ENCODE results near the gene ETNK1. TPM values are rescaled to one million over a fixed set of nuclear protein-coding genes. Genes with fewer than 3 reads are reported as not detected.
"Not testable (repeated sequence)": the region's sequence is repeated elsewhere in the genome, so short reads cannot be mapped to it uniquely, and the experiment has no call there.

Gene ETNK1
- total and polyA plus RNA-seq, 4 experiments from 2014 or later = 17.0 to 88.1 (median 49.9) TPM

DNA sequence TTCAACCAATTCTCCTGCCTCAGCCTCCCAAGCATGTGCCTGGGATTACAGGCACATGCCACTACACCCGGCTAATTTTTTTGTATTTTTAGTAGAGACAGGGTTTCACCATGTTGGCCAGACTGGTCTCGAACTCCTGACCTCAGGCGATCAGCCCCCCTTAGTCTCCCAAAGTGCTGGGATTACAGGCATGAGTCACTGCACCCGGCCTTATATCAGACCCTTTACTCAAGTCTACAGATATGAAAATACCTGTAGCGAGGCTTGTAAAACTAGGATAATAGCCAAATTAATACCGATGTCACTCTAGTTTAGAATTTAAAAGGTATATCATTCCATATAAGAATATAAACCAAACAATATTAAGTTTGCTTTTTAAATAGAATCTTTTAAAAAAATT is 27.4 kb upstream of the ETNK1 start:
- H3K4me3 ChIP-seq (ENCODE audit: low read length in 2 of 2); H3K27ac Mint-ChIP-seq; POLR2A ChIA-PET (ENCODE audit: partially characterized antibody): not testable (repeated sequence)

DNA sequence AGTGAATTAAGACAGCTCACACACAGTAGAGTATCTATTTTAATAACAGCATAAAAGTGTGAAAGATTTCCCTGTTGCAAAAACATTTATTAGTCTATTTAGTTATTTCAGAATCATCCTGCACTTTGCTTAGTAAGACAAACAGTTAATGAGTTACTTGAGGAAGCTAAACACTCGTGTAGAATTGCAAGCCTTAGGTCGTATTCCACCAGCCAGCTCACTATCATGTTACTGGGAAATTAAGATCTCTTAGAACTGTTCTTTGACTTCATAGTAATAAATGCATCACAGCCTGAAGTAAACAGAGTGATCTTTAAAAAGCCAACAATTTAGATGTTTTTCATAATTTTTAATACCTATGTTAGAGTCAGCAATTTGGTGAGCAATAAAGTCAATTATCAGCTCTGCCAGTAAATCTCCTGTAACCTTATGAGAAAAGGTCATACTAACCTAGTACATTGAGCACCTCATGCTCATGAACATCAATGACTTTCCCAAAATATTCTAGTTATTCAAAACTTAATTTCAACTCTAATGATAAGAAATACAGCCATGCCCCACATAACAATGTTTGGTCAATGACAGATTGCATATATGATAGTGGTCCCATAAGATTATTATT is 26.7 kb upstream of the ETNK1 start:
- no peak for DNase-seq
- ChIA-PET CTCF (ENCODE audit: partially characterized antibody) (no interaction called here), POLR2A (ENCODE audit: partially characterized antibody) (no interaction called here)
- peaks cover 1 to 3% of the 10 kb centered on the region in 2 donors for H3K27me3 Mint-ChIP-seq
- Histone ChIP-seq H3K36me3 (ENCODE audit: insufficient read depth, low read length) (no peaks in the 10 kb centered on the region), H3K4me3 (ENCODE audit: low read length in 2 of 2) (no peak overlapping the region), H3K27ac (ENCODE audit: low read depth, low read length) (no peak overlapping the region), H3K4me1 (ENCODE audit: insufficient read depth, low read length) (peaks cover 16% of the 10 kb centered on the region), H3K27me3 (ENCODE audit: insufficient read depth, low read length) (no peaks in the 10 kb centered on the region), H3K9me3 (ENCODE audit: control insufficient read depth in 1 of 2, low read length in 2 of 2) (no peaks in the 10 kb centered on the region)
- intact Hi-C loops (cut with micrococcal nuclease) = no loop called here
- H3K4me3 Mint-ChIP-seq = no peak overlapping the region
- H3K9me3 Mint-ChIP-seq = peaks cover 0 to 4% (median 0%) of the 10 kb centered on the region in 8 donors
- no peak overlapping the region for H3K27ac Mint-ChIP-seq
- H3K36me3 Mint-ChIP-seq = no peaks in the 10 kb centered on the region
- peaks cover 4 to 9% (median 8%) of the 10 kb centered on the region in 4 donors for H3K4me1 Mint-ChIP-seq

More for the DNA sequence above, 27.4 kb upstream of the ETNK1 start:
- intact Hi-C loops (cut with micrococcal nuclease); H3K9me3 Mint-ChIP-seq; H3K4me1 Mint-ChIP-seq; H3K36me3 ChIP-seq (ENCODE audit: insufficient read depth, low read length); H3K36me3 Mint-ChIP-seq; DNase-seq; H3K27me3 Mint-ChIP-seq; H3K27me3 ChIP-seq (ENCODE audit: insufficient read depth, low read length); H3K4me3 Mint-ChIP-seq; H3K9me3 ChIP-seq (ENCODE audit: control insufficient read depth in 1 of 2, low read length in 2 of 2); H3K27ac ChIP-seq (ENCODE audit: low read depth, low read length); CTCF ChIA-PET (ENCODE audit: partially characterized antibody): not testable (repeated sequence)
- peaks cover 16% of the 10 kb centered on the region for H3K4me1 ChIP-seq (ENCODE audit: insufficient read depth, low read length)

DNA sequence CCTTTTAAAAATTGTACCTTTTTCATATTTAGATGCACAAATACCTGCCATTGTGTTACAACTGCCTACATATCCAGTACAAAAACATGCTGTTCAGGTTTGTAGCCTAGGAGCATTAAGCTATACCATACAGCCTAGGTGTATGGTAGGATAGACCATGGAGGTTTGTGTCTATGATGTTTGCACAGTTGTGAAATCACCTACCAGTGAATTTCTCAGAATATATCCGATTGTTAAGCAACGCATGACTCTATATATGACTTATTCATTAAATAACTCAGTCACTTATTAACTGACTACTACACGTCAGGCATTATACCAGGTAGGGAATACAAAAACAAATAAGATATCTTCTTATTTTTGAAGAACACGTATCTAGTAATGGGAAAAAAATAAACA is 26.2 kb upstream of the ETNK1 start:
- Histone ChIP-seq H3K27me3 (ENCODE audit: insufficient read depth, low read length) (no peaks in the 10 kb centered on the region), H3K27ac (ENCODE audit: low read depth, low read length) (no peak overlapping the region), H3K9me3 (ENCODE audit: control insufficient read depth in 1 of 2, low read length in 2 of 2) (no peaks in the 10 kb centered on the region), H3K4me3 (ENCODE audit: low read length in 2 of 2) (no peak overlapping the region), H3K4me1 (ENCODE audit: insufficient read depth, low read length) (peaks cover 16% of the 10 kb centered on the region), H3K36me3 (ENCODE audit: insufficient read depth, low read length) (no peaks in the 10 kb centered on the region)
- Mint-ChIP-seq H3K36me3 (no peaks in the 10 kb centered on the region), H3K9me3 (peaks cover 0 to 8% (median 0%) of the 10 kb centered on the region in 8 donors), H3K4me3 (no peak overlapping the region), H3K4me1 (peaks cover 4 to 9% (median 8%) of the 10 kb centered on the region in 4 donors), H3K27me3 (peaks cover 1 to 3% of the 10 kb centered on the region in 2 donors), H3K27ac (no peak overlapping the region)
- DNase-seq = no peak
- CTCF ChIA-PET (ENCODE audit: partially characterized antibody) = no interaction called here
- intact Hi-C loops (cut with micrococcal nuclease) = no loop called here
- POLR2A ChIA-PET (ENCODE audit: partially characterized antibody) = no interaction called here

DNA sequence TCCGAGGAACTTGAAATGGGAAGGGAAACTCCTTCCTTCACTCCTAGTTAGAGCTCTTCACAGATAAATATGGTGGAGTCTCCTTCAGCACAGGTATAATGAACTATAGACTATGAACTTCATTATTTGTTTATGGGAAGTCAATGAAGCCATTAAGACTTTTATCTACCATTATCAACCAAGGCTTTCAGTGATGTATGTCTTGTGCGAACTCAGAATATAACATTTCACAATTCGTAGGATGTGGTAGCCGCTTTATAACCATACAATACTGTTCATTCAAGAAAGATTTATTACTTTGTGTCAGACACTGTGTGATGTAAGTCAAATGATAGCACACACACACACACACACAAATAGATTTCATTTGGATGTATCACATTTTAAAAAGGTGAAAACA is 24.8 kb upstream of the ETNK1 start:
- no peak overlapping the region for H3K4me3 ChIP-seq (ENCODE audit: low read length in 2 of 2)
- H3K27me3 ChIP-seq (ENCODE audit: insufficient read depth, low read length) = no peaks in the 10 kb centered on the region
- ChIA-PET CTCF (ENCODE audit: partially characterized antibody) (interaction anchor here (0.9 kb wide), 1 partner anchor 30 kb away, joined by 4 read pairs; no protein-coding TSS in a partner anchor), POLR2A (ENCODE audit: partially characterized antibody) (no interaction called here)
- Mint-ChIP-seq H3K4me1 (peaks cover 4 to 9% (median 8%) of the 10 kb centered on the region in 4 donors), H3K36me3 (no peaks in the 10 kb centered on the region), H3K4me3 (no peak overlapping the region), H3K27ac (no peak overlapping the region), H3K27me3 (peaks cover 1 to 3% of the 10 kb centered on the region in 2 donors), H3K9me3 (peaks cover 0 to 10% (median under 1%) of the 10 kb centered on the region in 8 donors)
- intact Hi-C loops (cut with micrococcal nuclease) = no loop called here
- H3K27ac ChIP-seq (ENCODE audit: low read depth, low read length) = no peak overlapping the region
- DNase-seq = no peak
- no peaks in the 10 kb centered on the region for H3K9me3 ChIP-seq (ENCODE audit: control insufficient read depth in 1 of 2, low read length in 2 of 2)
- H3K36me3 ChIP-seq (ENCODE audit: insufficient read depth, low read length) = no peaks in the 10 kb centered on the region
- H3K4me1 ChIP-seq (ENCODE audit: insufficient read depth, low read length) = peaks cover 16% of the 10 kb centered on the region

DNA sequence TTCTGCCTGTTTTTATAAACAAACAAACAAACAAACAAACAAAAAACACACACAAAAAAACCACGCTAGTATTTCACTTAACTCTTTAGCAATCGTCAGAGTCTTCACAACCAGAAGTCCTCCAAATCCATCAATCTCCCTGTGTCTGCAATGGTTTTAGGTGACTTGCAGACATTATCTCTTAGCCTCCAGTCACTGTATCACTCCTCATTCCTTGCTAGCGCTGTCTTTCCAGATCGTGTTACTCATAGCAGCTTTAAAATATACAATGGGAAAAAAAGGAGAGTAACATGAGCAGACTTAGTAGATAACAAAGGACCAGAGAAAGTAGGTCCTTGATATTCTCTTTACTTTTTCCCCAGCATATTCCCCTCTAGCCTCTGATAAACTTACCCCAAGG is 15.5 kb upstream of the ETNK1 start:
- H3K9me3 ChIP-seq (ENCODE audit: control insufficient read depth in 1 of 2, low read length in 2 of 2) = no peaks in the 10 kb centered on the region
- no peaks in the 10 kb centered on the region for H3K4me1 ChIP-seq (ENCODE audit: insufficient read depth, low read length)
- Mint-ChIP-seq H3K4me3 (no peak overlapping the region), H3K36me3 (peaks cover 0 to 6% of the 10 kb centered on the region in 2 donors), H3K4me1 (peaks cover 0 to 2% (median 0%) of the 10 kb centered on the region in 4 donors), H3K9me3 (peaks cover 3 to 22% (median 13%) of the 10 kb centered on the region in 8 donors), H3K27me3 (no peaks in the 10 kb centered on the region), H3K27ac (no peak overlapping the region)
- intact Hi-C loops (cut with micrococcal nuclease) = no loop called here
- no peak for DNase-seq
- ChIA-PET CTCF (ENCODE audit: partially characterized antibody) (no interaction called here), POLR2A (ENCODE audit: partially characterized antibody) (interaction anchor here (0.9 kb wide), 1 partner anchor 15 kb away, joined by 3 read pairs; the partner anchor contains the start of gene ETNK1)
- no peak overlapping the region for H3K27ac ChIP-seq (ENCODE audit: low read depth, low read length)
- no peak overlapping the region for H3K4me3 ChIP-seq (ENCODE audit: low read length in 2 of 2)
- no peaks in the 10 kb centered on the region for H3K36me3 ChIP-seq (ENCODE audit: insufficient read depth, low read length)
- no peaks in the 10 kb centered on the region for H3K27me3 ChIP-seq (ENCODE audit: insufficient read depth, low read length)

DNA sequence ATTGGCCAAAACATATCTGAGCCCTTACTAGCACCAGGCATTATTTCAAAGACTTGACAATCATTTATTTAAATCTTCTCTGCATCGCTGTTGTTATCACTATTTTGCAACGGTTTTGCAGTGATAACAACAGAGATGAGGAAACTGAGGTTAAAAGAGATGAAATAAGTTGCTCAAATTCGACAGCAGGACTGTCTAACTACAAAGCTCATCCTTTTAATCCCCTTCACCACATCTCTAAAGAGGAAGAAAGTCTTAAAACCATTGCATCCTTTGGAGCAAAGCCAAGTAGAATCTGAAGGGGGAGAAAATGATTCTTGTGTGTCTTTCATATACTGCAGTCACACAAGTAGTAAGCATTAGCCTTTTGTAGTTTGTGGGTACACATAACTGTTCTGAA is 14.8 kb upstream of the ETNK1 start:
- no peak overlapping the region for H3K4me3 Mint-ChIP-seq

DNA sequence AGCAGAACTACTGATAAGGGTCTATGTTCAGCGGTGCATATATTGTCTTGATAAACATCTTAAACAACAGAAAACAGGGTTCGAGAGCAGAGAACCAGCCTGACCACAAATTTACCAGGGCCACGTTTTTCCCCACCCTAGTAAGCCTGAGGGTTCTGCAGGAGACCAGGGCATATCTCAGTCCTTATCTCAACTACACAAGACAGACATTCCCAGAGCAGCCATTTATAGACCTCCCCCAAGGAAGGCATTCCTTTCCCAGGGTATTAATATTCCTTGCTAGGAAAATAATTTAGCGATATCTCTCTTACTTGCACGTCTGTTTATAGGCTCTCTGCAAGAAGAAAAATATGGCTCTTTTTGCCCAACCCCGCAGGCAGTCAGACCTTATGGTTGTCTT is 12.1 kb upstream of the ETNK1 start:
- H3K4me1 Mint-ChIP-seq; H3K4me1 ChIP-seq (ENCODE audit: insufficient read depth, low read length); H3K36me3 Mint-ChIP-seq; POLR2A ChIA-PET (ENCODE audit: partially characterized antibody); H3K4me3 Mint-ChIP-seq; H3K27ac ChIP-seq (ENCODE audit: low read depth, low read length); CTCF ChIA-PET (ENCODE audit: partially characterized antibody); H3K27me3 ChIP-seq (ENCODE audit: insufficient read depth, low read length); H3K27ac Mint-ChIP-seq; H3K27me3 Mint-ChIP-seq; H3K36me3 ChIP-seq (ENCODE audit: insufficient read depth, low read length); H3K9me3 ChIP-seq (ENCODE audit: control insufficient read depth in 1 of 2, low read length in 2 of 2); H3K4me3 ChIP-seq (ENCODE audit: low read length in 2 of 2); intact Hi-C loops (cut with micrococcal nuclease); DNase-seq: not testable (repeated sequence)
- peaks cover 3 to 29% (median 15%) of the 10 kb centered on the region in 8 donors for H3K9me3 Mint-ChIP-seq

More for the DNA sequence above, 14.8 kb upstream of the ETNK1 start:
- no peak overlapping the region for H3K4me3 ChIP-seq (ENCODE audit: low read length in 2 of 2)
- POLR2A ChIA-PET (ENCODE audit: partially characterized antibody) = interaction anchor here (0.9 kb wide), 1 partner anchor 15 kb away, joined by 3 read pairs; the partner anchor contains the start of gene ETNK1
- peaks cover 0 to 6% of the 10 kb centered on the region in 2 donors for H3K36me3 Mint-ChIP-seq
- CTCF ChIA-PET (ENCODE audit: partially characterized antibody) = no interaction called here
- intact Hi-C loops (cut with micrococcal nuclease) = no loop called here
- no peak for DNase-seq
- H3K27ac Mint-ChIP-seq = no peak overlapping the region
- no peaks in the 10 kb centered on the region for H3K9me3 ChIP-seq (ENCODE audit: control insufficient read depth in 1 of 2, low read length in 2 of 2)
- H3K36me3 ChIP-seq (ENCODE audit: insufficient read depth, low read length) = no peaks in the 10 kb centered on the region
- H3K4me1 Mint-ChIP-seq = peaks cover 0 to 2% (median 0%) of the 10 kb centered on the region in 4 donors
- no peaks in the 10 kb centered on the region for H3K27me3 Mint-ChIP-seq
- H3K27ac ChIP-seq (ENCODE audit: low read depth, low read length) = no peak overlapping the region
- H3K4me1 ChIP-seq (ENCODE audit: insufficient read depth, low read length) = no peaks in the 10 kb centered on the region
- H3K27me3 ChIP-seq (ENCODE audit: insufficient read depth, low read length) = no peaks in the 10 kb centered on the region
- peaks cover 3 to 22% (median 15%) of the 10 kb centered on the region in 8 donors for H3K9me3 Mint-ChIP-seq

All from CD4-positive, alpha-beta memory T cell (primary cell).